Posterior cingulate gyrus (tissue), 11 donors: ENCODE results near the gene SLC25A40.
"Not testable (repeated sequence)": the region's sequence is repeated elsewhere in the genome, so short reads cannot be mapped to it uniquely, and the experiment has no call there.

Experiments
- DNase-seq, 10 donors: peaks; one replicate each; pipeline versions ENCODE4 v3.0.0 to v3.0.0-alpha.2; 2020 to 2021; ENCODE audit warnings: mixed read lengths in 3 of 10
- intact Hi-C: fragments of 100-400 bp; cut with DNase I; formaldehyde crosslinking; loops from one replicate; pipeline ENCODE4 v1.15.1; 2023

SLC25A40 gene

GRCh38 chr7:87873328-87873727 lies 2.8 kb downstream of the SLC25A40 start:
- DNase-seq, intact Hi-C loops: not testable (repeated sequence)

DNA sequence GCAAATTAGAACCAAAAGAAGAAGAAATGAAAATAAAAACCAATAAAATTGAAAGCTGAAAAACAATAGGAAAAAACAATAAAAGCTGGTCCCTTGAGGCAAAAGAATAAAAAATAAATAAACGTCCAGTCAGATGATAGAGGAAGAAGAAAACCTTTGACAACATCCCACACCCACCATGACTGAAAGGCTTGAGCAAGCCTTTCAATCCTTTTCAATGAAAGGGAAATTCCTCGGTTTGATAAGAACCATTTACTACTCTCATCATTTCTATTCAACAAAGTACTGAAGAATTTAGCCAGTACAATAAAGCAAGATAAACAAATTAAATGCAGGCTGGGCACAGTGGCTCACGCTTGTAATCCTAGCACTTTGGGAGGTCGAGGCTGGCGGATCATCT lies 3.8 kb downstream of the SLC25A40 start:
- intact Hi-C loops = no loop called here
- DNase-seq = no peak

DNA sequence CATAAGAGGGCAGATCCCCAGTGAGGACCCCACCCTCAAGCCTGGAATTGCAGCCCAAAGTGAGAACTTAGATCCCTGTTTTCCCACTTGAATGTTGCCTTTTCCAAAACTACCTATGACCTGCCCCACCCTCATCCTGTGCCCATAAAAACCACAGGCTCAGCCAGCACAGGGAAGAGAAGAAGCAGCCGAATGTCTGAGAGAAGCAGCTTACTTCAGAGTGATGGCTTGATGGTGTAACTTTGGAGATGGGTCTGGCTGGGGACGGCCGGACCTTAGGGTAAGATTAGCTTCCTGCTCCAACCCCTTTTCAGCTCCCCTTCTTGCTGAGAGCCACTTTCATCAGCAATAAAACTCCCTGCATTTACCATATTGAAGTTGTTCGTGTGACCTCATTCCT lies 5.7 kb downstream of the SLC25A40 start:
- DNase-seq = no peak
- intact Hi-C loops = no loop called here

DNA sequence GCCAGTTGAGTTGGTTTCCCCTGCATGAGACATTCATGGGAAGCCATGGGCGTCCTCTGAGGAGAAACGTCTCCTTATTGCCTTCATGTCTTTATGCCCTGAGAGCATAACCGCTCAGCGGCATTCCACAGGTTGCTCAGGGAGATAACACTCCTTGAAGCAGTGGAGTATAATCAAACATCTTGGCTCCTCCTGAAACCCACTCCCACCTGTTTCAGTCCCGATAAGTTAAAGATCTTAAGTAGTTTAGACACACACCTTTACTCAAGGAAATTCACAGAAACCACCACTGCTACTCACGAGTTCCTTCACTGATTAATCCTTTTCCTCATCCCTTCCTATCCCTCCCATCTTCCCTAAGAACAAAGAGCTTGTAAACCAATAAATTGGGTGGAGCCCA lies 9.6 kb downstream of the SLC25A40 start:
- intact Hi-C loops, DNase-seq: not testable (repeated sequence)

- no peak for DNase-seq
- intact Hi-C loops = no loop called here
Observed at GRCh38 chr7:87866089-87866488, 10.1 kb downstream of the SLC25A40 start.

DNA sequence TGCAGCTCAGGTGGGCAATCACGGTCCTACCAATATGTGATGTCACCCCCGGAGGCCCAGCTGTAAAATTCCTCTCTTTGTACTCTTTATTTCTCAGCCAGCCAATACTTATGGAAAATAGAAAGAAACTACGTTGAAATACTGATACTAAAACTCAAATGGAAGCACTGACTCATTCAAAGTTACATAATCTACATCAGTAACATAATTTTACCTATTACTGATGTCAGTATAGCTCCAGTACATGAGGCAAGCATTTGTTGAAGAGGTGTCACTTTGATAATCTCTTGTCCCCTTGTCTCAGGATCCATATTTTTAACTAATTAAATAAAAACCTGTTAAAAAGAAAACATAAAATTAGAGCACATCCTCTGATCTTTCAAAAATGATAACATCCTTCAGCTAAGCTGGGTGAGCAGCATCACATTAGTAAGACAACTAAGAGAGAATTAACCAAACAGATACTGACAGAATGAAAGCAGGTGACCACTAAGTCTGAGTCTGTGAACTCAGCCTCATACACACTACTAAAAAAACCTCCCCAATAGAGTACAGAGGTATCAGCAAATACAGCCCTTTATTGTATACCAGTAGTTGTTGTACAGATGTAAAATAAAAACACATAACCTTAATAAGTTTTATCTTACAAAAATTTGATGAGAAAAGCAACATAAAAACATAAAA lies 17.6 kb downstream of the SLC25A40 start:
- intact Hi-C loops = no loop called here
- no peak for DNase-seq

DNA sequence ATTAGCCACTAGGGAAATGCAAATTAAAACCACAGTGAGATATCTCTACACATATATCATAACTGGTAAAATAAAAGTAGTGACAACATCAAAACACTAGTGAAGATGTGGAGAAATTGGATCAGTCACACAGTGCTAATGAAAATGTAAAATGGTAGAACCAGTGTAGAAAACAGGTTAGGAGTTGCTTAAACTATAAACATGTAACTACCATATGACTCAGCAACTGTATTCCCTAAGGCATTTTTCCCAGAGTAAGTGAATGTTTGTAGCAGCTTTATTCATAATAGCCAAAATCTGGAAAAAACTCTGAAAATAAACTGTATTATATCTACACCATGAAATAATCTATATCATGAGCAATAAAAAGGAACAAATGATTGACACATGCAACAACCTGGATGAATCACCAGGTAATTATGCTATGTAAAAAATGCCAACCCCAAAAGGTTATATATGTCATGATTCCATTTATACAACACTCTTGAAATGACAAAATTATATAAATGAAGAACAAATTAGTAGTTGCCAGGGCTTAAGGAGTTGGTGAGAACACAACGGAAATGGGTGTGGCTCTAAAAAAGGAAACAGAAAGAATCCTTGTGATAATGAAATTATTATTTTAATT lies 22.8 kb downstream of the SLC25A40 start:
- intact Hi-C loops = no loop called here

GRCh38 chr7:87852306-87852705 lies 23.9 kb downstream of the SLC25A40 start:
- intact Hi-C loops = no loop called here

More for the DNA sequence above, 22.8 kb downstream of the SLC25A40 start:
- no peak for DNase-seq

GRCh38 chr7:87850836-87851593 lies 25.1 kb downstream of the SLC25A40 start:
- intact Hi-C loops = no loop called here
- no peak for DNase-seq

More at GRCh38 chr7:87852306-87852705, 23.9 kb downstream of the SLC25A40 start:
- no peak for DNase-seq

DNA sequence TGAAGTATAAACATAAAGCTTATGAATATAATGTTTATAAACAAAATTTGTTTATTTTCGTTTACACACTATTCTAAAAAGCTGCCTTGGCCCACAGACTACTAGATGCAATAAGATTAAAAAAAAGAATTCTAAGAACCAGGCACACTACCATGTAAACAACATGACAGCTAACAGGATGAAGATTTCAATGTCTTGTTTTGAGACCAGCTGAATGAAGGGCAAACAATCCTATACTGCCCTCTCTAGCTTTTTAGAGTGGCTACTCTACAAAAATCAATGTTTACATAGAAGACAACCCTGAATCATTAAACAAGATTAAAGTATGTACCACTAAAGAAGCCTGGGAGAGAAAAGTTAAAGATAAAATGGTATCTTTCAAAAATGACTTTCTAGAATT lies 38.6 kb downstream of the SLC25A40 start:
- DNase-seq = no peak
- intact Hi-C loops = no loop called here

DNA sequence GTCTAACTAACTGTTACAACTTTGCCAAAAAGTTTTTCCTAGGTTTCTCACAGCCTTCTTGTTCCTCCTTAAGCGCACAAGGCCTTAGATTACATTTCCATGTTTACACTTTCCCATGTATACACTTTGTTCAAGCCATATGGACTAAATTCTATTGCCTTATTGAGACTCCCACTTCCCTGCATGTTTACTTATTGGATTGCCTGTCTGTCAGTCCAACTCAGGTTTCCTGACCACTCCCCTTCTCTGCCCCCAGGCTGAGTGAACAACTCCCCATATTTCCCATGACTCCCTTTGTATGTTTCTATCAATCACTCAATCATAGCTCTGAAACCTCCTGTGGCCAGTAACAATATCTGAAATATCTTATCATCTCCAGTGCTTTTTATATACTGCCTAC lies 43.0 kb downstream of the SLC25A40 start:
- intact Hi-C loops = no loop called here
- no peak for DNase-seq

- intact Hi-C loops = no loop called here
- DNase-seq = no peak
Observed at GRCh38 chr7:87831097-87831496, 45.1 kb downstream of the SLC25A40 start.

GRCh38 chr7:87828383-87828782 lies 47.8 kb downstream of the SLC25A40 start:
- intact Hi-C loops, DNase-seq: not testable (repeated sequence)

DNA sequence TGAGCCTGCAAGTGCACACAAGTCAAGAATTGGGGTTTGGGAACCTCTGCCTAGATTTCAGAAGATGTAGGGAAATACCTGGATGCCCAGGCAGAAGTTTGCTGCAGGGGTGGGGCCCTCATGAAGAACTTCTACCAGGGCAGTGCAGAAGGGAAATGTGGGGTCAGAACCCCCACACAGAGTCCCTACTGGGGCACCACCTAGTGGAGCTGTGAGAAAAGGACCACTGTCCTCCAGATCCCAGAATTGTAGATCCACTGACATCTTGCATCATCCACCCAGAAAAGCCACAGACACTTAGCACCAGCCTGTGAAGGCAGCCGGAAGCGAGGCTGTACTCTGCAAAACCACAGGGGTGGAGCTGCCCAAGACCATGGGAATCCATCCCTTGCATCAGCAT lies 50.8 kb downstream of the SLC25A40 start:
- intact Hi-C loops = not testable (repeated sequence)
- DNase-seq = peak in 2 of 10 donors; percentile 26 to 57

- intact Hi-C loops, DNase-seq: not testable (repeated sequence)
Observed at GRCh38 chr7:87822056-87822455, 54.1 kb downstream of the SLC25A40 start.

GRCh38 chr7:87818336-87818735 lies 57.8 kb downstream of the SLC25A40 start:
- intact Hi-C loops = no loop called here
- DNase-seq = no peak

DNA sequence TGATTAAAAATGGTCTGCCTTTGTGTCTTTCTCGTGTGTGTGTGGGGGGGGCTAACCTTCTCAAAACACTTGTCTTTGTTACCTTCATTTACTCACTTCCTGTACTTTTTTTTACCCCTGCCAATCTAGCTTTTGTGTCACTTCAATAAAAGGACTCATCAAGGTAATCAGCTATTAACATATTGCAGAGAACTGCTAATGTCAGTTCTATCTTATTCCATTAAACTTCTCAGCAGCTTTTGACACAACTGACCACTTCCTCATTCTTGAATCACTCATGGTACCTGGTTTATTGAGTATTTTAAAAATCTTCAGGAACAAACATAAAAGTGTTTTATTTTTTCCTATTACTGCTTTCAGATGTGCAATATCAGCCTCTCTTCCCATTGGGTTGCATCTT lies 59.8 kb downstream of the SLC25A40 start:
- DNase-seq = no peak

GRCh38 chr7:87810726-87811125 lies 65.4 kb downstream of the SLC25A40 start:
- DNase-seq = no peak
- intact Hi-C loops = no loop called here

More for the DNA sequence above, 59.8 kb downstream of the SLC25A40 start:
- intact Hi-C loops = no loop called here

DNA sequence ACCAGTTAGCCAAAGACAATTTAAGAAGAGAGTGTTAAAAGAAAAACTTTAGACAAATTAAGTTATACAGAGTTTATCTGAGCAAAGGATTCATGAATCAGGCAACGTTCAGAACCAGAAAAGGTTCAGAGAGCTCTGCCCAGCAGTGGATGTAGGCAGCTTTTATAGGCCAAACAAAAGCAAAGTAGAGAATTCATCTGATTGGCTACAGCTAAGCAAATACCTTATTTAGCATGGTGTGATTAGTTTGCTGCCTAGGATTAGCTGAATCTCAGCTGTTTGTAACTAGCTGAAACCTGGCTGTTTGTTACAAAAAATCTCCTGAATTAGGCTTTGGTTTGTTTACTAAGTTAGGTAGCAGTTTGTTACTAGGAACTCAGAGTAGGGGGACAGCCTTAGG lies 66.0 kb downstream of the SLC25A40 start:
- intact Hi-C loops = no loop called here
- no peak for DNase-seq

DNA sequence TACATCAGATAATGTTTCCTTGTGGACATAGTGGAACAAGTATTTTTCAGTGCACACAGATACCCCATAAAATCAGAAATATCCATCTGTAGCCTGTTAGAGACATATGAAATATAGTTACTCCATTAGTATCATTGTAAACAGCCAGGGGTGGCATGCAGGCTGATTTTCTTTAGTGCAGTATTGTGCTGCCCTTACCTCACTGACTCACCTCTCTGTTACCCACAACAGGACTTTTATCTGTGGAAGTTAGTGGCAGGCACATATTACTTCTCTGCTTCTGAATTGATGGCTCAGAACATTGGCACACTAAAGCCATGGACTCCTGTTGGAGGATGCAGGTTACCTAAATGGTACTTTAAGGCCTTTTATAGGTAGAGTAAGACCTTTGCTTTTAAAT lies 70.0 kb downstream of the SLC25A40 start:
- intact Hi-C loops = no loop called here
- no peak for DNase-seq

GRCh38 chr7:87797798-87798403 lies 78.3 kb downstream of the SLC25A40 start:
- no peak for DNase-seq
- intact Hi-C loops = loop anchor here (5.0 kb wide), 1 partner anchor 314 kb away; no protein-coding TSS in a partner anchor
